HG03175 (cell line): ENCODE data around the gene KCNJ1.

Experiments
- ATAC-seq: cut with Tn5 transposase; IDR thresholded peaks from one replicate; pipeline ENCODE4 v1.9.1; 2021; ENCODE audit warnings: mild to moderate bottlenecking, moderate library complexity; ENCODE audit not compliant: unreplicated experiment

KCNJ1 gene

DNA sequence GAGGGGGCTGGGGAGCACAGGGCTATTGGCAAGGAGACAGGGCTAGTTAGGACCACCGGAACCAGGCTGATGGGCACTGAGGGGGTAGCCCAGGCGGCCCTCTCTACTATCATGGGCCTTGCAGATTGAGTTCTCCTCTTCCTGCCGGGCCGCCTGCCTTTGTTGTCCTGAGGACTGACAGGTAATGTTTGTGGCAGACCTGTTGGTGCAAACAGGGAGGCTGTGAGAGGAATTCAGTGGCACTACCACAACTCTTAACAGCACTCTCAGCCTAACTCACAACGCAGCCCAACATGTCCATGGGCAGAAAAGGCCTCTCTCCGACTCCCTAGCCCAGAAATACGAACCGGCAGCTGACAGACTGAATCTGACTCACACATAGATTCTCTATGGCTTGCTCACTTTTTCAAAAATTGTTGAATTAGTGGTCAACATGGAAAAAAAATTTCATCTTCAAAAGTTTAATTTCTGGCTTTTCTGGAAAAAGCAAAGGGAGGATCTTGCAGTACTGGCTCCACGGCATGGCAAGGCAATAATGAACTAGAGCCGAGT is 35.5 kb upstream of the KCNJ1 start:
- no peak for ATAC-seq

DNA sequence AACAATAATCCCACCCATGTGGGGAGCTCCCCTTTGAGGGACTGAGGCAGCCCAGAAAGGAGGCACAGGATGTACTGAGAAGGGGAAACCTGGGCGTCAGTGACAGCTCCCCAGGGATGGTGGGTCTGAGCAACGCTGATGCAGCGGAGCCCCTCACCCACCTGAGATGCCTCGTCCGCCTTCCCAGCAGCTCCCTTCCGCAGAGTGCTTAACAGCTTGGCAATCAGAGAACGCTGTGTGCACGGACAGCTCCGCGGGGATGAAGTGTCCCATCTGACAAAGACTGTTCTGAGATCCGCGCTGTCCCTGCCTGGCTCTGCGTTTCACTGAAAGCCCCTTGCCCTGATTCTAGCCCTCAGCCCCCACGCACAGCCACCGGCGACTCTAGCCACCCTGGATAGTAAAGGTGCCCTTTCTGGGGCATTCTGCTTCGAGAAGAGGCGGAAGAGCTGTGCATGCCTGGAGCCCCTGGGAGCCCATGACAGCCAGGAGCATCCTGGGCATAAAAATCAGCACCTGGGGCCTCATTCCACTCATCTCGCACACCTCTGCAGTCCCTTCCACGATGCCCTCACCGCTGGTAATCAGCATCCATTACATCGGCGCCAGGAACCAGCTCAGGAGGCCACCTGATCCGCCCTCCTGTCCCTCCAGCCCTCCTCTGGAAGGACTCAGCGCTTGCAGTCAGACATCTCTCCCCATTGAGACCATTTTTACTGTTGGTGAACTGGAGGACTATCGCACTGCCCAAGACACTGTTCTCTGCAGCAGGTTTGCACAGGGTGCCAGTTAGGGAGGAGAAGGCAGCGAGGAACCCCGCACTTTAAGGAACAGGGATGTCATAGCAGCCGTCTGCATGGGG is 34.8 kb upstream of the KCNJ1 start:
- no peak for ATAC-seq

DNA sequence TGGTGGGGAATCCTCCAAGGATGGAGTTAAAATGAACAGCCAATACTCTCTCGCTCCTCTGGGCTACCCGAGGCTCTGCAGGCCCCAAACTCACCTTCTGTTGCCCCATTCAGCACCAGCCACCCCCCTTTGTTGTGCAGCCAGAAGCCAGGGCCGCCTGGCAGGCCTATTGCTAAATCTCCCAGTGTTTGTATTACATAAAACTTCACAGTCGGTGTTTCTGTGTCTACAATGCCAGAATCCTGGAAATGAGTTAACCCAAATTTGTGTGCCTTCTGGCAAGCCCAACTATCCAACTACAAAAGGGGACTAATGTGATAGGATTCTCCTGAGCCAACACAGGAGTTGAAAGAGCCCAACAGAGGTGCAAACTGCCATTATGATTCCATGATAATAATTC is 33.4 kb upstream of the KCNJ1 start:
- ATAC-seq, result no peak

DNA sequence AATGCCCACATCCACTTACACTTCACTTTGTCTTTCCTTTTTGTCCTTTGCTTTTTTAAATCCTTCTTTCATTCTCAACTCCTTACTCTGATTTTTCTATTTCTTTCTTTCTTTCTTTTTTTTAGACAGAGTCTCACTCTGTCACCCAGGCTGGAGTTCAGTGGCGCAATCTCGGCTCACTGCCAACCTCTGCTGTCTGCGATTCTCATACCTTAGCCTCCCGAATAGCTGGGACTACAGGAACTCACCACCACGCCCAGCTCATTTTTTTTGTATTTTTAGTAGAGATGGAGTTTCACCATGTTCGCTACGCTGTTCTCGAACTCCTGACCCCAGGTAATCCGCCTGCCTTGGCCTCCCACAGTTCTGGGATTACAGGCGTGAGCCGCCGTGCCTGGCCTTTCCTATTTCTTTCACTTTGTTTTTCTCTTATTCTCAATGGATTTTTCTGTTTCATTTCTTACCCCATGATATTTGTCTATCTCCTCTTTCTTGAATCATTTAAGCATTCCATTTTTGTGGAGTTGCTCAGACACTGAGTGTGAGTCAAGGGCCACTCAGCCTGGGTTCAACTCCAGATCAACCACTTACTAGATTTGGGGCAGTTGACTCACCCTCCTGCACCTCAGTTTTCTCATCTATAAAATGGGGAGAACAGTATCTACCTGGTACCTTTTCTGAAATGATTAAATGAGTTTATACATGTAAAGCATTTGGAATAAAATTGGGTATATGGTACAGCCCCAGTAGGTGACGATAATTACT is 31.7 kb upstream of the KCNJ1 start:
- no peak for ATAC-seq

DNA sequence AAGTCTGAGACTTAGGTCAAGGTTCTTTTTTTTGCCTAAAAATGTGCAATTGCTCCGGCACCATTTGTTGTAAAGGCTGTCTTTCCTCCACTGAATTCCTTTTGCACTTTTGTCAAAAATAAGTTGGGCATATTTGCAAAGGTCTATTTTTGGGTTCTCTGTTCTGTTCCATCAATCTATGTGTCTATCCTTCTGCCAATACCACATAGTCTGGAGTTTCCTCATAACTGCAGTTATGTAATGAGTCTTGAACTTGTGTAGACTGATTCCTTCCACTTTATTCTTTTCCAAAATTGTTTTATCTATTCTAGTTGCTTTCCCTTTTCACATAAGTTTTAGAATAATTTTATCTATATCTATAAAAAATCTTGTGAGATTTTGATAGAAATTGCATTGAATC is 30.7 kb upstream of the KCNJ1 start:
- ATAC-seq, result no peak

DNA sequence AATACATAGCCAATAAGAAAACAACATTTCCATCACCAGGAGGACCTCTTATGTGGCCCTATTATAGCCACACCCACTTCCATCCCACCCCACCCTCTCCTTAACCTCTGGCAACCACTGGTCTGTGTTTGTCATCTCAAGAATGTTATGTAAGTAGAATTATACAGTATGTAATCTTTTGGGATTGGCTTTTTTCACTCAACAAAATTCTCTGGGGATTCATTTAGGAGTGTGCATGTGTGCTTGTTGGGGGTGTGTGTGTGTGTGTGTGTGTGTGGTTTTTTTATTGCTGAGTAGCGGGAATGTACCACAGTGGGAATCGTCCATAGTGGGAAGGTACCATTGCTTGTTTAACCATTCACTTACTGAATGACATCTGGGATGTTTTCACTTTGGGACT is 29.3 kb upstream of the KCNJ1 start:
- ATAC-seq, result no peak

DNA sequence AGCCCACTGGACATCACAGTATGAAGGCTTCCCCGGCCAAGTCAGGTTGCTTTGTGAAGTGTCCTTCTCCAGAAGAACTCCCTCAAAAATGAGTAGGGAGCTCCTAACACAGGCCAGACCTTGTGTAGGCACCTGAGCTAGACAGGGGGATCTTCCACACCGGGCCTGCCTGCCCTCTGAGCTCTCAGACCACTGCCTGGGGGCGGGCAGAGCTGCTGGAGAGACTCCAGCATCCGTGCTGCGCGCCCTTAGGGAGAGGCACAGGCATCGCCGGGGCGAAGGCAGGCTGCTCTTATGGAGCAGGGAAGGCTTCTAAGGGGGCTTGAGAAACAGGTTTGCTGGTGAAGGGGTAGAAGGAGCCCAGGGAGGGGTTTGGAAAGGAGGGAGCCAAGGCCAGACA is 28.4 kb upstream of the KCNJ1 start:
- ATAC-seq, result no peak

DNA sequence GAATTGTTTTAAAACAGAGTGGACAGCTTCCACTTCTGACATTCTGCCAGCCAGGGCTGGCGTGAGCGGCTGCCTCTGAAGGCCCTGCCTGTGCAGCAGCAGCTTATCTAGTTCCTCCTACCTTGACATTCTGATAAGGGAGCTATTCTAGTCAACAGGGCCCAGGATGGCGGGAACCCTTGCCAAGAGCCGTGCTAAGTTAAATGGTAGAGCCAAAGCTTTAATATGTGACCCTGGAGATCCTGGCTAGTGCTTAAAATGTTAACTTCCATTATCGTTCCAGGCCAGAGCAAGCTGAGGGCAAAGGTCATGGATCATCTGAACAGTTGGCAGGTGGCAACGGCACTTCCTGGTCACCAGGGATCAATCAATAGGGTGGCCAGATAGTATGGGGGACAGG is 27.6 kb upstream of the KCNJ1 start:
- ATAC-seq, result no peak

DNA sequence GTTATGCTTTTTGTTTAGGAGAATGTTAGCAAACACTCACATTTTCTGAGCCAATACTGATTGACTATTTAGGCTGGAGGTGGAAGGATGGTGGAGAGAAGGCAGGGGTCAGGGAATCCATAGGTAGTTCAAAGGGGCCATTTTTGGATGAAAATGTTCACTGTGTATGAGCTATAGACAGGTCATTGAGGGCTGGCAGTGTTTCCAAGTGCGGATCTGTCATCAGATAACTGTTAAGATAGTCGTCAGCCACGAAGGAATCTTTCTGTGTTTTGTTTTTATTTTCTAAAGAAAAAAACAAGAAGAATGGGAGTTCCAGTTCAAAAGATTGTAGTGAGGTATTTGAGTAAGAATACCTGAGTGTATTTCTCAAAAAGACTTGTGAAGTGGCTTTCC is 27.2 kb upstream of the KCNJ1 start:
- peak; percentile 5 for ATAC-seq

DNA sequence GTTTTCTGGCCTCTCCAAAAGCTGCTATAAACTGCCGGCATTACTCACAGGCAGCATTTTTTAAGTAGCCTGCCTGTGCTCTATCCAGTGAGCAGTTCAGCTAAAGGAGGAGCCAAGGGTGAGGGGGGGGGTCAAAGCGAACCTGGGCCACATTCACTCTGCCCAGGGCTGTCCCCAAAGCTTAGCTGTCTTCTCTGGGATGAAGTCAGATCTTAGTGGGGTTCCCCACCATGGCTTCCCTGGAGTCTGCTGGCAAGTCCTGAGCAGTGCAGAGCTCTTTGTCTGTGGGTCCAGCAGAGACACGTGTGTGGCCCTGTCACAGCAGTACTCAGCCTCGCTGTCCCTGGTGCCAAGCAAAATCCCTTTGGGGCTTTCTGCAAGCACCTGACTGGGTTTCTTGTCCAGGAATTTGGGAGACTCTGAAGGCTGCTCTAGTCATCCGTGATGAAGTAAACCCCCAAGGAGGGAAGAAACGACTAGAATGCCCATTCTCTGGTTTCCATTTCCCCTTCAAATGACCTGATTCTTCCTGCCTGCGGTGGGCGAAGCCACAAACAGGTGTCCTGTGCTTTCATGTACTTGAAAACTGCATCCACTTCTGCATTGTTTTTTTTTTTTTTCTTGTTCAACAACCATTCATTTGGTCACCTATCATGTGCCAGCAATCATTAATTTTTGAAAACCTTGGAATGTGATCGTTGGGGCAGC is 26.6 kb upstream of the KCNJ1 start:
- peak; percentile 73 for ATAC-seq

DNA sequence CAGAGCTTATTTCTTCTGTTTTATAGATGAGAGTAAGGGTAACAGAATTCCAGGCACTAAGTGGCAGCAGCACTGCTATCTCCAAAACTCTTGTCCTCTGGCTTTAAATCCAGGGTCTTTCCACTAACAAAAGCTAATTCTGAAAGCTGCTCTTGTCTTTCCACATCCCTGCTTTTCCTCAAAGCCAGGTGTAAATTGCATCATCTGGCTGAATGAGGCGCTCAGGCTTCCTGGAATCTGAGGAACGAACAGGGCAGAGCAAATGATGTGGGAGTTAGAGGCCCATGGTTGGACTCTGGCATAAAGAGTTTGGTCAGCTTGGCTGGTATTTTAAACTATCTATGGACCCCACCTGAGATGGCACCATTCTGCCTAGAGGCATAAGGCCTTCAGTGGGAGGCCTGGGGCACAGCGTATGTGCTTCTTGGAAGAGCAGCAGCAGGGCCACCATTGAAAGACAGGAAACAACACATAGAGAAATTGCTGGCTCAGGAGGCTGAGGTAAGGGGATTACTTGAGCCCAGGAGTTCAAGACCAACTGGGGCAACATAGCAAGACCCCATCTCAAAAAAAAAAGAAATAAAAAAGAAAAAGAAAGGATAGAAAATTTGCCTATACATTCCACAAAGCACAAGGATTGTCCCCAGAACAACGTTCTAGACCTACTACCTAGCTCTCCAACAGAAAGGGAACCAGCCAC is 25.9 kb upstream of the KCNJ1 start:
- ATAC-seq, result no peak

DNA sequence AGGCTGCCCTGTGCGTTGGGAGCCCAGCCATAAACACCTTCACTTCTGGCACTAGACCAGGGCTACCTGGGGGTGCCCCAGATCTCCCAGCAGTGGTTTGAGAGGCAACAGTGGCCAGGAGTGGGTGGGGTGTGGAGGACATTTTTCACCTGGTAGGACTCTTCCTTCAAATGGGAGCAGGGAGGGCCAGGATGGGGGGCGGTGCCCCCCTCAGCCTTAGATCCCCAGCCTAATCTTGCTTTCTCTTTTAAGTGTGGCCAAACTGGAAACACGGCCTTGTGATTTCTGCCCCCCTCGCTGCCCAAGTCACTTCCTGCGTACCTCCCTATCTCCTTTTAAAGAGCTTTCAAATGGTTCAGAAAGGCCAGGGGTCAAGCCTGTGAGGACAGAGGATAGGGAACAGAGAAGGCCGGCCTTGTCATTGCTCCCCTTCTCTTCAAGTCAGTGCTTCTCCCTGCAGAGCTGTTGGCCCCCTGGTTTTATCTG is 24.9 kb upstream of the KCNJ1 start:
- no peak for ATAC-seq

DNA sequence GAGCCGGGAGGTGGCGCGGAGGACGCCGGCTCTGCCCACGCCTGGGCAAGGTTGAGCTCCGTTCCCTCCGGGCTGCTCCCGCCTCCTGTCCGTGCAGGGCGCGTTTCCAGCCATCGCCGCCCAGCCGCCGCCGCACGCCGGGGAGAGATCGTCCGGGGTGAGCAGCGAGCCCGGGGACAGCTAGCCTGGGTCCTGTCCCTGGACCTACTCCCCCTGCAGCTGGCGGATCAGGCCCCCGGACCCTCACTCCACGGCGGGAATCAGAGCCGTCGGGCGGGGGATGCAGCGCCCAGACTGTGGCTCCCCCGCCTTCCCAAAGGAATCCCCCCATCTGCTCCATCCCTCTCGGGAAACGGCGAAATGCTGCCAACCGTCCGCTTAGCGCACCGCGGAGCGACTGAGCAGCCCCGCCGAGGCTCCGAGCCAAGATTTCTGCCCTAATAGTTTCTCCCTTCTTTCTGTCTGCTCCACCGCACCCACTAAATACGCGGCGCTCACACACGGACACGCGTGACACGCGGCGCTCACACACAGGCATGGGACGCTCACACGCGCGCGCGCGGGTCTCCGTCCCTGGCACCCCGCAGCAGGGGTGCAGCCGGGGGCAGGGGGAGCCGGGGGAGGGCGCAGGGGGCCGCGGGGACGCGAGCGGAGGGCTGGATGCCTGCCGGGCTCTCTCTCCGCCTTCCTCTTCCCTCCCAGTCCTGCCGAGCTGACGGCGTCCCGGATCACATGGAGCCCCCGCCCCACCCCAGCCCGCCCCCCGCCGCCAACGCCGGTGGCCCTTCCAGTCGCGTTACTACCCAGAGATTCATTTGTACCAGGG is 23.7 kb upstream of the KCNJ1 start, which contains the start of gene KCNJ5:
Gene KCNJ5, plus strand, starts transcription at position 814 of the 826 bp plus-strand sequence. CDS start 19,918 bp downstream, outside the sequence.
- no peak for ATAC-seq

DNA sequence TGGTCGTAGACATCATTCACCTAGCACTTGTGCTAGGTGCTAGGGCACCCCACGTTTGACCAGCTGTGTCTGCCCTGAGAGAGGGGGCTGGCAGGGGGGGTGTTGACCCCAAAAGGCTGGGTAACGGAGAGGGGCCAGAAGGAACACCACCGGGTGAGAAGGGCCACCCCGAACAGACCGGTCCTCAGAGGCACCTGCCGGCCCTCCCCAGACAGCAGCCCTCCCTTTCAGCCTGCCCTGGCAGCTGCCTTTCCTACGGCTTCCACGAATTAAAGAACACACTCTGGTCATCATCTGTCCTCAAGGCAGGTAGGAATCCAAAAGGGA is 23.1 kb upstream of the KCNJ1 start:
- ATAC-seq, result no peak

DNA sequence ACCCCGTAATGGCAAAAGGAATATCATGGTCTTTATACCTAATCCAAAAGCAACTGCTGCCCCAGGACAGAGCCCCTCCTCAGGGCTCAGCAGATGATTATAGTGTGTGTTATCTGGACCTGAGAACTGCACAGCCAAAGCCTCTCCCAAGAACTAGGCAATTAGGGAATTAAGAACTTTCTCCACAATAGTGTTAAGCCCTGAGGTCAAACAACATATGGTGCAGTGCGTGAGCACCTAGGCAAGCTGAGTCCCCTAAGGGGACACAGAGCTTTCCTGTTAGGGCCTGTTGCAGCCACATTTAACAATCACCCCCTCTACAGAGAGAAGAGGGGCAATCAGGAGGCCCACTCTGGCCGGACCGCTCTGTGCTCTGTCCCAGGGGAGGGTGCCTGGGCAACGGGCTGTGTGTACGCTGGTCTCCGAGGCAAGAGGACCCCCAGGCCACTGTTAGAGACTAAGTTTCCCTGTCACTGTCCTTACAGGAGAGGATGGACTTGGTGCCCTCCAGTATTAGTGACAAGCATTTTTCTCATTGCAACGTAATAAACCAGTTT is 22.6 kb upstream of the KCNJ1 start:
- no peak for ATAC-seq

DNA sequence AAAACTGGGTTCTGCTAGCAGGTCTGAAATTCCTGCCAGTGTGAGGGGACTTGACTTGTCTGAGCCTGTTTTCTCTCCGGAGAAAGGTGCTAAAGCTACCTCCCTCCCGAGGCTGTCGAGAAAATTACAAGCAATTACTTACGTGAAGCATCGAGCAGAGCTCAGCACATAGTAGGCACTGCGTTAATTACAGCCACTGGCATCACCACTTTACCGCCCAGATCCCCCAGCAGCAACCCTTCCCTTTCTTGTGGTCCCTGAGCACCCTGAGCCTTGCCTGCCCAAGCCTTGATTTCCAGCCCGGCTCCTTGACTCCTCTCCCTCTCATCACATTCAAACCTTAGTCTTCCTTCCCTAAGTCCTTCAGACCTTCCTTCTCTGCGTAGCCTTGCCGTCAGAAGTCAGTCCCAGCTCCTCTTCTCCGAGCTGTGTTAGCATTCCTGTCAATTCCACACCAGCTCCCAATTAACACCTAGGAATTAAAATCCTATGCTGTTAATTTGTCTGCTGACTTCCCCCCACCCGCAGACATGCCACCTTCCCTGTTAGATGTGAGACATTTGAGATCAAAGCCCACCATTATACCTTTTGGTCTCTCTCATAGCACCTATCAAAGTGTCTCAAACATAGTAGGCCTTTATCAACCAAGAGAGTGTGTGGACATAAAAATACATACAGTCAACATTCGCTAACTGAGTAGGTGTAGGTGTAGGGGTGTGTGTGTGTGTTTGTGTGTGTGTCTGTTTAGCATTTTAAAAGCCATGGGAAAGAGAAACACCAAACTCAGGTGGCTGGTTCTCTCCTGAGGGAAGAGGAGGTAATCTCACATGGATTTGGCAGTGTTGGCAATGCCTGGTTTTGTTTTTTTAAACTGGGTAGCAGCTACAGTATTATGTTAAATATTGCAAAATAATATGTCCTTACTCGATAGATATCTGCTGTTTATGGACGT is 21.2 kb upstream of the KCNJ1 start:
- no peak for ATAC-seq

DNA sequence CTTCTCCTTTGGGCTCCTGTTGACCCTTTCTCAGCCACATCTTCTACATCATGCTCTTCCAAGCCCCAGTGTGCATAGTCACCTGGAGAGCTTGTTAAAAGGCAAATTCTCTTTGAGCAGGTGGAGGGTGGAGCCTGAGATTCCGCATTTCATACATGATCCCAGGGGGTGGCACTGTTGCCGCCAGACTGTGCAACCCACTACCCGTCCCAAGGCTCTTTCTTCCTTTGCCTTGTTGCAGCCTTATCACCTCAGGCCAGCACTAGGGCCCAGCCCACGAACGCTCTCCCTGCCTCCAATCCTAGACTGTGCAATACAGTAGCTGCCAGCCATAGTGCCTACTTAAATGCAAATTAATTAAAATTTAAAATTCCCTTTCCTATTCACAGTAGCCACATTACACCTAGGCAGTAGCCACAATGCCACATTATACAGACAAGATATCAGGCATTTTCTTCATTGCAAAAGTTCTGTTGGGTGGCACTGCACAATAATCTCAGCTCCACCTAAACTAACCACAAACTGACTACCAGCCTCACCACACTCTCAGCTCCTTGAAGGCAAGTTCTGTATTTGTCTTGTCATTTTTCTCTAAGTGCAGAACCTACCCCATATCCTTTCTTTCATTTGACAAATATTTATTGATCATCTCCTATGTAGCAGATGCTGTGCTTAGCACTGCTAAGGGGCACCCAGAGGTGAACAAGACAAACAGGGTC is 19.5 kb upstream of the KCNJ1 start:
- no peak for ATAC-seq
